Neutrophil (primary cell): ENCODE results near the gene SEC24C.
"Not testable (repeated sequence)": the region's sequence is repeated elsewhere in the genome, so short reads cannot be mapped to it uniquely, and the experiment has no call there.

Source experiments
- H3K27ac ChIP-seq: fragments of 200-600 bp; sonication (generic); 2 replicates; pipeline ENCODE4 v1.5.1; 2016; ENCODE audit warnings: mild to moderate bottlenecking, moderate library complexity
- H3K27me3 ChIP-seq: fragments of 200-600 bp; sonication (generic); 2 replicates; pipeline ENCODE4 v1.6.0; 2016; ENCODE audit warnings: mild to moderate bottlenecking
- H3K36me3 ChIP-seq: fragments of 200-600 bp; sonication (generic); 2 replicates; pipeline ENCODE4 v1.5.1; 2017
- H3K4me1 ChIP-seq, 2 experiments: fragments of 200-600 bp in 1 of 2; sonication (generic) in 1 of 2; 1 replicate in 1 of 2; 2 replicates in 1 of 2; pipeline versions ENCODE4 v1.5.1 to v1.6.1; 2013 to 2016; ENCODE audit warnings: low read depth in 1 of 2, low read length in 1 of 2, mild to moderate bottlenecking in 1 of 2, moderate library complexity in 1 of 2; ENCODE audit not compliant: control insufficient read depth in 1 of 2, insufficient read depth in 1 of 2
- H3K4me3 ChIP-seq, 2 experiments: fragments of 200-600 bp in 1 of 2; sonication (generic) in 1 of 2; 1 replicate in 1 of 2; 2 replicates in 1 of 2; pipeline ENCODE4 v1.5.1; 2013 to 2016; ENCODE audit warnings: low read depth in 1 of 2, low read length in 1 of 2, mild to moderate bottlenecking in 1 of 2, moderate library complexity in 1 of 2
- H3K9me3 ChIP-seq: fragments of 200-600 bp; sonication (generic); 2 replicates; pipeline ENCODE4 v1.5.1; 2016
- CTCF ChIP-seq: fragments of 200-600 bp; sonication (generic); IDR thresholded peaks from 2 replicates; pipeline ENCODE4 v1.5.1; 2016; ENCODE audit warnings: antibody characterized with exemption

The SEC24C gene

GRCh38 chr10:73743905-73744663, at the start of gene SEC24C:
Gene SEC24C, plus strand, starts transcription at chr10:73744372. Its CDS starts 2,461 bp downstream, at chr10:73746833.
- TF ChIP-seq CTCF, result peak; percentile 32
- H3K9me3 ChIP-seq, result no peaks in the 10 kb centered on the region
- peak within 1 kb of the TSS; percentile 78 to 94 for H3K4me3 ChIP-seq
- H3K36me3 ChIP-seq, result peaks cover 27% of the 10 kb centered on the region
- peak within 1 kb of the TSS; percentile 87 for H3K27ac ChIP-seq
- H3K4me1 ChIP-seq, result peaks cover 16% of the 10 kb centered on the region in 2 experiments
- H3K27me3 ChIP-seq, result no peaks in the 10 kb centered on the region

GRCh38 chr10:73695302-73695701, 48.9 kb upstream of the SEC24C start:
- not testable (repeated sequence) for H3K4me3 ChIP-seq, H3K27ac ChIP-seq, H3K4me1 ChIP-seq, H3K27me3 ChIP-seq, H3K36me3 ChIP-seq, H3K9me3 ChIP-seq

GRCh38 chr10:73697675-73698159, 46.5 kb upstream of the SEC24C start, which contains the start of gene AGAP5:
Gene AGAP5, minus strand, starts transcription at chr10:73698109. Its CDS starts 354 bp downstream, at chr10:73697755.
- H3K4me3 ChIP-seq, H3K27ac ChIP-seq, H3K4me1 ChIP-seq: not testable (repeated sequence)

GRCh38 chr10:73698819-73699218, 45.4 kb upstream of the SEC24C start:
- not testable (repeated sequence) for H3K36me3 ChIP-seq, H3K27ac ChIP-seq, H3K4me3 ChIP-seq, H3K27me3 ChIP-seq, H3K9me3 ChIP-seq, H3K4me1 ChIP-seq

More at GRCh38 chr10:73697675-73698159, 46.5 kb upstream of the SEC24C start, which contains the start of gene AGAP5:
- not testable (repeated sequence) for H3K9me3 ChIP-seq, H3K36me3 ChIP-seq, H3K27me3 ChIP-seq

GRCh38 chr10:73703924-73704323, 40.2 kb upstream of the SEC24C start:
- H3K4me3 ChIP-seq, H3K36me3 ChIP-seq, H3K9me3 ChIP-seq, H3K27ac ChIP-seq, H3K27me3 ChIP-seq, H3K4me1 ChIP-seq: not testable (repeated sequence)

GRCh38 chr10:73705506-73706072, 38.6 kb upstream of the SEC24C start:
- H3K36me3 ChIP-seq, result peaks cover 16% of the 10 kb centered on the region
- not testable (repeated sequence) for H3K27ac ChIP-seq, H3K4me1 ChIP-seq, H3K4me3 ChIP-seq, H3K9me3 ChIP-seq, H3K27me3 ChIP-seq

- H3K27ac ChIP-seq, H3K4me1 ChIP-seq, H3K4me3 ChIP-seq, H3K27me3 ChIP-seq, H3K9me3 ChIP-seq: not testable (repeated sequence)
- peaks cover 16% of the 10 kb centered on the region for H3K36me3 ChIP-seq
These were observed 37.7 kb upstream of the SEC24C start for GRCh38 chr10:73706488-73706887.

GRCh38 chr10:73707628-73708027, 36.5 kb upstream of the SEC24C start:
- not testable (repeated sequence) for H3K4me3 ChIP-seq, H3K27ac ChIP-seq, H3K4me1 ChIP-seq, H3K9me3 ChIP-seq, H3K27me3 ChIP-seq
- H3K36me3 ChIP-seq, result peaks cover 19% of the 10 kb centered on the region

- not testable (repeated sequence) for H3K9me3 ChIP-seq, H3K27me3 ChIP-seq, H3K4me3 ChIP-seq, H3K4me1 ChIP-seq, H3K27ac ChIP-seq
- H3K36me3 ChIP-seq, result peaks cover 21% of the 10 kb centered on the region
These were observed 36.0 kb upstream of the SEC24C start for GRCh38 chr10:73708122-73708521.

GRCh38 chr10:73711683-73712082, 32.5 kb upstream of the SEC24C start:
- not testable (repeated sequence) for H3K9me3 ChIP-seq, H3K27ac ChIP-seq, H3K27me3 ChIP-seq, H3K4me3 ChIP-seq, H3K4me1 ChIP-seq
- peaks cover 31% of the 10 kb centered on the region for H3K36me3 ChIP-seq

GRCh38 chr10:73713912-73714311, 30.3 kb upstream of the SEC24C start:
- not testable (repeated sequence) for H3K4me1 ChIP-seq, H3K9me3 ChIP-seq, H3K27me3 ChIP-seq, H3K4me3 ChIP-seq, H3K27ac ChIP-seq
- H3K36me3 ChIP-seq, result peaks cover 49% of the 10 kb centered on the region

GRCh38 chr10:73714483-73714882, 29.7 kb upstream of the SEC24C start:
- not testable (repeated sequence) for H3K4me3 ChIP-seq
- peaks cover 54% of the 10 kb centered on the region for H3K36me3 ChIP-seq

More at GRCh38 chr10:73714483-73714882, 29.7 kb upstream of the SEC24C start:
- not testable (repeated sequence) for H3K9me3 ChIP-seq, H3K27me3 ChIP-seq, H3K4me1 ChIP-seq, H3K27ac ChIP-seq
